ENCODE measurements around the gene AVL9.
"Not testable (repeated sequence)": the region's sequence is repeated elsewhere in the genome, so short reads cannot be mapped to it uniquely, and the experiment has no call there.

Gene AVL9

DNA sequence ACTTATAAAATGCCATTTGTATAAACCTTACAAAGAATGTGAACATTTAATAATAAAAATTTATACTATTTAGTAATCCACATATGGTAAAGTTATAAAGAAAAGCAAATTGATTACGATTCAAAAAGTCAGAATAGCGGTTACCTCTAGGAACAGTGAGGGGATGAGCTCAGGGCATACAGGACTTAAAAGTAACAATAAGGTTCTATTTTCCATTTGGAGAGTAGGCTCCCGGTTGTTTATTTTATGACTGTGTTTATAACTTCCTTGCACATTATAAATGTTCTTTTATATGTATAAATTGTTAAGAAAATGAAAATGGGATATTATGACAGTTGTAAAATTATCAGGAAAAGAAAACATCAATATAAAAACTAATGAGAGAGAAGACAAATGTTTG is 135.7 kb downstream of the AVL9 start:
- no peak for DNase-seq (ENCODE audit: extremely low spot score)
- CTCF ChIA-PET: no interaction called here
- TF ChIP-seq, protein P1, sequence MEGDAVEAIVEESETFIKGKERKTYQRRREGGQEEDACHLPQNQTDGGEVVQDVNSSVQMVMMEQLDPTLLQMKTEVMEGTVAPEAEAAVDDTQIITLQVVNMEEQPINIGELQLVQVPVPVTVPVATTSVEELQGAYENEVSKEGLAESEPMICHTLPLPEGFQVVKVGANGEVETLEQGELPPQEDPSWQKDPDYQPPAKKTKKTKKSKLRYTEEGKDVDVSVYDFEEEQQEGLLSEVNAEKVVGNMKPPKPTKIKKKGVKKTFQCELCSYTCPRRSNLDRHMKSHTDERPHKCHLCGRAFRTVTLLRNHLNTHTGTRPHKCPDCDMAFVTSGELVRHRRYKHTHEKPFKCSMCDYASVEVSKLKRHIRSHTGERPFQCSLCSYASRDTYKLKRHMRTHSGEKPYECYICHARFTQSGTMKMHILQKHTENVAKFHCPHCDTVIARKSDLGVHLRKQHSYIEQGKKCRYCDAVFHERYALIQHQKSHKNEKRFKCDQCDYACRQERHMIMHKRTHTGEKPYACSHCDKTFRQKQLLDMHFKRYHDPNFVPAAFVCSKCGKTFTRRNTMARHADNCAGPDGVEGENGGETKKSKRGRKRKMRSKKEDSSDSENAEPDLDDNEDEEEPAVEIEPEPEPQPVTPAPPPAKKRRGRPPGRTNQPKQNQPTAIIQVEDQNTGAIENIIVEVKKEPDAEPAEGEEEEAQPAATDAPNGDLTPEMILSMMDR (IDR thresholded peaks at IDR 0.05; ENCODE audit: control extremely low read depth, extremely low read depth, low read depth, missing control alignments): no peak
- POLR2A ChIA-PET: no interaction called here

DNA sequence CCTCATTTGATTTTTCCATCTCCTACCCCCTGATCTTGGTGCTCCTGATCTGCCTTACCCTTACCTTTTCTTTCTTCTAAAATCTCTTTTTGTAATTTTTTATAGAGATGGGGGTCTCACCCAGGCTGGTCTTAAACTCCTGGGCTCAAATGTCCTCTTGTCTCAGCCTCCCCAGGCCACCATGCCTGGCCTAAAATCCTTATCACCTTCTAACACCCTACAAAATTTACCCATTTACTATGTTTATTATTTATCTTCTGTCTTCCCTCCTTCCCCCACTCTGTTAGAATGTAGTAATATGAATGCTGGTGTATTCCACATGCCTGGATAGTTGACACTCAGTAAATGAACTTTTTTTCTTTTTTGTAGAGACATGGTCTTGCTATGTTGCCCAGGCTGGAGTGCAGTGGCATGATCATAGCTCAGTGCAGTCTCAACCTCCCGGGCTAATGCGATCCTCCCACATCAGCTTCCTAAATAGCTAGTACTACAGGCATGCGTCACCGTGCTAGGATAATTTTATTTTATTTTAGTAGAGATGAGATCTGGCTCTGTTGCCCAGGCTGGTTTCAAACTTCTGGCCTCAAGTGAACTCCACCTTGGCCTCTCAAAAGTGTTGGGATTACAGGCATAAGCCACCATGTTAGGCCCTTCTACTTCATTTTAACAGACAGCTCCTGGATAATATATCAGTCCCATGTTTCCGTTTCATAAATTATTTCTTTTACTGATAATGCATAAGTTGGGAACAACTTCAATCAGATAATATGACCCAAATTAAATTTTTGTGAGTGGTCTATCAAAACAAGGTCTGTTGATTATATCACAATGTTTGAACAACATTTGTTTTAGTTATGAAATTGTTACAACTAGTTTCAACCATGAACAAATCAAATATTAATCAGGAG is 136.6 kb downstream of the AVL9 start:
- DNase-seq (ENCODE audit: extremely low spot score); POLR2A ChIA-PET; CTCF ChIA-PET: not testable (repeated sequence)

DNA sequence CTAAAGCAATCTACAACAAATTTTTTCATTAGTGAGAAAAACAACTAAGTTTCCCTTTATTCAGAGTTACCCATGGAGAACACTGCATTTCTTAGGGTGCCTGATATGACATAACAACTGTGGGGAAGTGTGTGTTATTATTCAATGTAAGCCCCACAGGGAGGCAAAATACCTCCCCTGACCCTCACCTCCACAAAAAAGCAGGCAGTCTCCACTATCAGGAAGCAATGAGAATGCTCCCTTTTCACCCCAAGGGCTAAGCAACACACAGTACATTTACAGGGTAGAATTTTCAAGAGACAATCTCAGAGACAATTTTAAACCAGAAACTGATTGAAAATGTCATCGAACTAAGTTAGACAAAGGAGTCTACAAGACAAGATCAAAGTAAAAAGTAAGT is 138.2 kb downstream of the AVL9 start:
- not testable (repeated sequence) for DNase-seq (ENCODE audit: extremely low spot score)

DNA sequence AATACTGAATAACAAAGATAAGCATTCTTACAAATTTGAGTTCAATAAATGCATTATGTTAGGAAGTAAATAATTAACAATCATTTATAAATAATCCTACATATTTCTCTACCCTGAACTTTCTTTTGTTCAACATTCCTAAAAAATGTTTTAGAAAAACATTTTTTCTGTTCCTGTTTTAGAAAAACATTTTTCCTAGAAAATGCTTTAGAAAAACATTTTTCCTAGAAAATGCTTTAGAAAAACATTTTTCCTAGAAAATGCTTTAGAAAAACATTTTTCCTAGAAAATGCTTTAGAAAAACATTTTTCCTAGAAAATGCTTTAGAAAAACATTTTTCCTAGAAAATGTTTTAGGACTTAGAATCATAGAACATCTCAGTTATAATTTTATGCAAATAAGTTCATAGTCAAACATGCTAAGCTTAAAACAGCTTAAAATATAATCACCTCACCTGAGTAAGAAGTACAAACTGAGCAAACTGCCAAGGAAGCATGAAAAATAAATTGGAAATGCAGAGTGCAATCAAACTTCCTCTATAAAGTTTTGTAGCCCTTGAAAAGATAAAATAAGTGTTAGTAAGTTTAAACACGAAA is 139.6 kb downstream of the AVL9 start:
- CTCF ChIA-PET; POLR2A ChIA-PET; DNase-seq (ENCODE audit: extremely low spot score): not testable (repeated sequence)

More for the DNA sequence above, 138.2 kb downstream of the AVL9 start:
- CTCF ChIA-PET, POLR2A ChIA-PET: not testable (repeated sequence)

DNA sequence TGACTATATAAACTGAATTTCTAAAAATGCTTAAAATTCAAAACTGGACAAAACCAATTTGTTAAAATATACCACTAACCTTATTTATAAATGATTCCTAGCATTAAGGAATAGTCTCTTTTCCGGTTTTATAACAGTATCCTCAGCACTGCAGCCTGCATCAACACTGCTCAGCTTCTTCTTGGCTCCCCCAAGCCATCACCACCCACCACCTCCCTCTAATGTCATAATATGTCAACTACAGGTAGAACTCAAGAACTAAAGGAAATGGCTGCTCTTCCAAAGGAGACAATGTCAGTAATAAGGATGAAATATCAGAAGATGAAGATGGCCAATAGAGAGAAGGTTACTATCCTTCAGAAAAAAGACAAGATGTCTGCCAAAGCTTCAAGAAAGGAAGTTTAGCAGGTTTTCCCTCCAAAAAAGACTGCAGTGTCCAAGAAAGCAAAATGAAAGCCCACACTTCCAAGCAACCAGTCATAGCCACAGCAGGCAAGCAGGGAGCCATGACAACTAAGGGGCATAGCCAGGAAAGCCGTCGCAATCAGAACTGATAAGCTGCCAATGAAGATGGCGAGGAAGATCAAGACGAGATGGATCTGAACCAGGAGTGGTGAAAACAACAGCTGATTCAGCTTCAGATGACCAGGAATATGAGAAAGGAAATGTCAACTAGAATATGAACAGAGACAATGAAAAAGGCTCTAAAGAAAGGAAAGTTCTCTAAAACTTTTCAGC is 141.6 kb downstream of the AVL9 start:
- CTCF ChIA-PET; POLR2A ChIA-PET; DNase-seq (ENCODE audit: extremely low spot score): not testable (repeated sequence)

DNA sequence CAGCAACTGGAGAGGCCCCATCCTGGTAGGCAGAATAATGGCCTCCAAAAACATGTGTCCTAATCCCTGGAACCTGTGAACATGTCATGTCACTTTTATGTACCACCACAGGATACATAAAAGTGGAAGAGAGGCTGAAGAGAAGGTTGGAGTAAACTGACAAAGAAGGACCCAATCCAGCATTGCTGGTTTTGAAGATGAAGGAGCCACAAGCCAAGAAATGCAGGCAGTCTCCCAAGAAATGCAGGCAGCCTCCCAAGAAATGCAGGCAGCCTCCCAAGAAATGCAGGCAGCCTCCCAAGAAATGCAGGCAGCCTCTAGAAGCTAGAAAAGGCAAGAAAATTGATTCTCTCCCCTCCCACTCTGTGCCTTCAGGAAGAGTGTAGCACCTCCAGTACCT is 142.3 kb downstream of the AVL9 start:
- CTCF ChIA-PET, POLR2A ChIA-PET: not testable (repeated sequence)

More for the DNA sequence above, 142.3 kb downstream of the AVL9 start:
- DNase-seq (ENCODE audit: extremely low spot score): not testable (repeated sequence)
